SKM-1 treated with dmso at 0.1 percent for 144 hours (cell line): Measurements from ENCODE around the gene VSTM4.

Experiments used
- DNase-seq: peaks from one replicate; lab custom pipeline; 2025; ENCODE audit not compliant: unreplicated experiment; lab: John Stamatoyannopoulos, UW

VSTM4 gene

GRCh38 chr10:49010295-49010694 is 105.0 kb downstream of the VSTM4 start:
- DNase-seq: peak; percentile 31

- DNase-seq: no peak
Measured at GRCh38 chr10:49009199-49009979, 105.9 kb downstream of the VSTM4 start.

GRCh38 chr10:49008505-49009198 is 106.7 kb downstream of the VSTM4 start:
- no peak for DNase-seq

- DNase-seq: no peak
Measured at GRCh38 chr10:49008091-49008490, 107.2 kb downstream of the VSTM4 start.

- DNase-seq: no peak
Measured at GRCh38 chr10:49007129-49007528, 108.2 kb downstream of the VSTM4 start.

GRCh38 chr10:49005270-49005669 is 110.1 kb downstream of the VSTM4 start:
- no peak for DNase-seq

GRCh38 chr10:49001870-49002672 is 113.3 kb downstream of the VSTM4 start:
- DNase-seq: no peak

- no peak for DNase-seq
Measured at GRCh38 chr10:49001402-49001801, 113.9 kb downstream of the VSTM4 start.

- DNase-seq: no peak
Measured at GRCh38 chr10:49000437-49001398, 114.6 kb downstream of the VSTM4 start.

- no peak for DNase-seq
Measured at GRCh38 chr10:48999346-48999745, 116.0 kb downstream of the VSTM4 start.

- no peak for DNase-seq
Measured at GRCh38 chr10:48996329-48996728, 119.0 kb downstream of the VSTM4 start.

- no peak for DNase-seq
Measured at GRCh38 chr10:48993627-48994026, 121.7 kb downstream of the VSTM4 start.

GRCh38 chr10:48990226-48990625 is 125.1 kb downstream of the VSTM4 start:
- no peak for DNase-seq

GRCh38 chr10:48985621-48986158 is 129.6 kb downstream of the VSTM4 start:
- DNase-seq: no peak

- DNase-seq: no peak
Measured at GRCh38 chr10:48983648-48984351, 131.5 kb downstream of the VSTM4 start.

GRCh38 chr10:48982584-48982983 is 132.7 kb downstream of the VSTM4 start:
- no peak for DNase-seq

- DNase-seq: peak; percentile 18
Measured at GRCh38 chr10:48981310-48981907, 133.9 kb downstream of the VSTM4 start.

- DNase-seq: no peak
Measured at GRCh38 chr10:48978318-48978717, 137.0 kb downstream of the VSTM4 start.

GRCh38 chr10:48976196-48976595 is 139.1 kb downstream of the VSTM4 start:
- DNase-seq: no peak
